GM19455 (cell line): Measurements from ENCODE around the gene DNAJC25.
"Not testable (repeated sequence)": the region's sequence is repeated elsewhere in the genome, so short reads cannot be mapped to it uniquely, and the experiment has no call there.

Experiments
- ATAC-seq: cut with Tn5 transposase; IDR thresholded peaks from one replicate; pipeline ENCODE4 v1.9.1; 2021; ENCODE audit not compliant: unreplicated experiment

The DNAJC25 gene

DNA sequence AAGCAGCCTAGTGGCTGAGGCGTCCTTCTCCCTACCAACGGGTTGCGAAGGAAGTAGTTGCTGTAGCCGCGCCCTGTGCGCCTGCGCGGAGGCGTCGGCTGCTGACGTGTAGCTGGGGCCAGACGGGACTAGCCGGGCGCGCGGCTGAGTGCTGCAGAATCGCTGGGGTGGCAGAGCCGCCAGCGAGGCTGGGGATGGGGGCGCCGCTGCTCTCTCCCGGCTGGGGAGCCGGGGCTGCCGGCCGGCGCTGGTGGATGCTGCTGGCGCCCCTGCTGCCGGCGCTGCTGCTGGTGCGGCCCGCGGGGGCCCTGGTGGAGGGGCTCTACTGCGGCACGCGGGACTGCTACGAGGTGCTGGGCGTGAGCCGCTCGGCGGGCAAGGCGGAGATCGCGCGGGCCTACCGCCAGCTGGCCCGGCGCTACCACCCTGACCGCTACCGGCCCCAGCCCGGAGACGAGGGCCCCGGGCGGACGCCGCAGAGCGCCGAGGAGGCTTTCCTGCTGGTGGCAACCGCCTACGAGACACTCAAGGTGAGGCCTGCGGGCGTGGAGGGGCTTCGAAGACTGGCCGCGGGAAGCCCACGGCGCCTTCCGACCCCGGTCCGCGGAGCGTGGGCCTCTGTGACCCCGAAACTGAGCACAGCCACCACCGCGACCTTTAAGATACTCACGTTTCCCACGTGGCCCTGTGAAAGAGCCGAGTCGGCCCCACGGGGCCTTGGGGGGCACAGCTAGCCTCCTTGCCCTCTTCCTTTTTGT lies at the start of gene DNAJC25:
Gene DNAJC25 (plus strand): TSS at position 121 of the 758 bp plus-strand sequence. CDS start 74 bp downstream, at position 195.
- peak; percentile 97 for ATAC-seq

DNA sequence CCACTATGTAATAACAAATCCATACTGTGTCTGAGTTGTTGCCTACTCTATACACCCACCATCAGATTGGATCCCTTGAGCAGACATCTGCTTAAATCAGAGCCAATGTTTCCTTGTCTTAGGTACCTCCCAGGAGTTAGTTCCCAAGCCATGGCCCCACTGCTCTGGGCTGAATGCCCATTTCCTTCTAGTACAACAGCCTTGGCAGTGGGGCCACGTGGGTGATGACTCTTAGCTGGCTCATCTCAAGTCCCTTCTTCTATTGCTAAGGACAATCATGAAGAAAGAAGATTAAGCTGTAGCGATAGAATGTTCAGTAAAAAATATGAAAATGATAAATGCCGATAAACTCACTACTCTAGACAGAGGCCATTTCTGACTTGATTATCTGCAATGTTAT lies 48.2 kb upstream of the DNAJC25 start:
- ATAC-seq = no peak

DNA sequence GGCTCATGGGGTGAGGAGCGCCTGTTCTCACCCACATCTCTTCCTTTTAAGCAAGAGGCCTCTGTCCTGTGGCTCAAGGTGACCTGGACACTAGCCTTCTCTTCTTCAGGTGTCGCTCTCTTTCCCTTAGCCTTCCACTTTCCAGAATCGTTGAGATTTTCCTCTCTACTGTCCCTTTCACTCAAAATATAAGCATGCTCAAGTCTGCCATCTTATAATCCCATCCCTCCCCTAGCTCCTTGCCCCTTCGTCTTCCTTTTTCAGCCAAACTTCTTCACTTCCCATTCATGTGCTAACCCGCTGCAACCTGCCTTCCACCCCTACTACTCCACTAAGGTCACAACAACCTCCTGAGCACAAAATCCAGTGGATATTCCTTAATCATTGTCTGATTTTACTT lies 44.8 kb upstream of the DNAJC25 start:
- no peak for ATAC-seq

DNA sequence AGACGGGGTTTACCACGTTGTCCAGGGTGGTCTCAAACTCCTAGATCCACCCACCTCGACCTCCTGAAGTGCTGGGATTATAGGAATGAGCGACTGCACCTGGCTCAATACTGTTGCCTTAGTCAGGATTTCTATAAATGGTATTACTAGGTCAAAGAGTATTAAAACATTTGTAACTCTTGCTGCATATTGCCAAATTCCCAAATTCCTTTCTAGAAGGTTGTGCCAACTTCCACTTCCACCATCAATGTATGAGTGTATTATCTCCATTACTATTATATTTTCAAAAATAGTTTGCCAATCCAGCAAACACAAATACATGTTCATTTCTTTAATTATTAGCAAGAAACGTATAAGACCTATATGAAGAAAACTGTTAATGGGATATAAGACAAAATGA lies 42.3 kb upstream of the DNAJC25 start:
- no peak for ATAC-seq

GRCh38 chr9:111597852-111598732 lies 33.0 kb upstream of the DNAJC25 start:
- peak; percentile 44 for ATAC-seq

DNA sequence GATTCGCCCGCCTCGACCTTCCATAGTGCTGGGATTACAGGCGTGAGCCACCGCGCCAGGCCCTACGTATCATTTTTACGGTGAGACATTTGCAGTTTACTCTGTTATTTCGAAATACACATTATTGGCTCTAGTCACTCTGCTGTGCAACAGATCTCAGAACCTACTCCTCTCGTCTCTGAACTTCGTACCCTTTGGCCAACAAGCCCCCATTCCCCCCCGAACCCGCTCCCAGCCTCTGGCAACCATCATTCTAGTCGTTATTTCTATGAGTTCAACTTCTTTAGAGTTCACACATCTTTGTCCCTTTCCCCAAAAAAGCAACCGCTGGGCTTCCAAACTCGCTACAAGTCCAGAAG lies 32.4 kb upstream of the DNAJC25 start:
- ATAC-seq = no peak

GRCh38 chr9:111599092-111599954 lies 31.8 kb upstream of the DNAJC25 start, which contains the start of gene PTGR1:
PTGR1 (minus strand) TSS chr9:111599647; CDS start chr9:111597422, 2,225 bp downstream.
- ATAC-seq = no peak

DNA sequence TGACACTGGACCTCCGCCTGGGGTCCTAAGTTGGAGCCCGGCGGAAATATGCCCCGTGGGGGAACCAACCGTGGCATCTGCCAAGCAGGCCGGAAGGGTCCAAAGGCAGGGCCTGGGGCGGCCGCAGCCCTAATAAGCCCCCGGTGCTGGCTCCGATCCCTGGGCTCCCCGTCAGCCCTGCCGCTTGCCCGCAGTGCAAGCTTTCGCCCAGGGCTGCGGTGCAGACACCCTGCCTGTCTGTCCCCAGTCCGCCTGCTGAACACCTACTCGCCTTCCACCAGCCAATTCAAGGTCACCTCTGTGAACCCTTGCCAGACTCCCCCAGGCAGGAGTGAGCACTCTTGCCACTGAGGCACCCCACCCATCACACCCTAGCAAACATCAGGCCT lies 31.2 kb upstream of the DNAJC25 start:
- no peak for ATAC-seq

DNA sequence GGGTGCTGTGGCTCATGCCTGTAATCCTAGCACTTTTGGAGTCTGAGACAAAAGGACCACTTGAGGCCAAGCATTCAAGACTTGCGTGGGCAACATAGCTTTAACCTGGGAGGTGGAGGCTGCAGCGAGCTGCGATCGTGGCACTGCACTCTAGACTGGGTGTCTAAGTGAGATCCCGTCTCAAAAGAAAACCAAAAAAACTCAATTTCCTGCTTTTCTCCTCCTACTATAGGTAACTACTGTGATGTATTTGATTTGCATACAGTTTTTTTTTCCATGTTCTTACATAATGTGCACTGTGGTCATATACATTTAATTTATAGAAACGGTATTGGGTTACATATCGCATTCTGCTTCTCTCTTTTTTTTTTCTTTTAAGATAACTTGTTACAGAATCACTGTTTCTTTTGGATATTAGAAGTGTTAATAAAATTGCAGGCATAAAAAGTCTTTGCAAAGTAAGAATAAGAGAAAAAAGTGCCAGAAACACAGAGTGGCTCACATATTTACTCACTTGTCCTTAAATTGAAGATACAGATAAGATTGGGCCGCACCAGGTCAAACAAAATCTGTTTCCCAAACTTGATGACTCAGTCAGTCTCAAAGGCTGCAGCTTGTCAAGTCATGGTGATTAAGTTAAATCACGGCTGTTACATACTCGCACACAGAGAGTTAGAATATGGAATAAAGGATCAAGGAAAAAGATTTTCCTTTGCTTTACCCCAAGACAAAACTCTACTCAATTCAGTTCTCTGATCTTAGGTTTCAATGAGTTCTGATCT lies 29.7 kb upstream of the DNAJC25 start:
- ATAC-seq = no peak

DNA sequence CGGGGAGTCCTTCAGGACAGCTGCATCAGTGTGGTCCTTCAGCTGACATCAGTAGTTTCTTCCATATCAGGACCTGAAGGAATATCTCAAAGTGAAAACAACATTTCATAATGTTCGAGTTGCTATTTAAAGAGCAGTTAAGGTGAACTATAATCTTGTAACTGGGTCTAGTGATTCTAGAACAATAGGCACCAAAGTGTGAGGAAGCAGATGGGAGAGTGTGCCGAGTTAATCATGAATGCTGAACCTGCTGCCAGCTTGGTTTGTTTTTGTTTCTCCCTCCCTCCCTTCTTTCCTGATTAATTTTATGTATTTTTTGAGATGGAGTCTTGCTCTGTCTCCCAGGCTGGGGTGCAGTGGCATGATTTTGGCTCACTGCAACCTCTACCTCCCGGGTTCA lies 28.1 kb upstream of the DNAJC25 start:
- no peak for ATAC-seq

GRCh38 chr9:111604054-111604615 lies 27.0 kb upstream of the DNAJC25 start:
- ATAC-seq = no peak

- no peak for ATAC-seq
Observed at GRCh38 chr9:111605041-111605559, 26.0 kb upstream of the DNAJC25 start.

- no peak for ATAC-seq
Observed at GRCh38 chr9:111610149-111610548, 21.0 kb upstream of the DNAJC25 start.

- no peak for ATAC-seq
Observed at GRCh38 chr9:111610845-111611244, 20.3 kb upstream of the DNAJC25 start.

GRCh38 chr9:111613436-111614040 lies 17.6 kb upstream of the DNAJC25 start:
- no peak for ATAC-seq

- ATAC-seq = no peak
Observed at GRCh38 chr9:111615928-111616327, 15.2 kb upstream of the DNAJC25 start.

DNA sequence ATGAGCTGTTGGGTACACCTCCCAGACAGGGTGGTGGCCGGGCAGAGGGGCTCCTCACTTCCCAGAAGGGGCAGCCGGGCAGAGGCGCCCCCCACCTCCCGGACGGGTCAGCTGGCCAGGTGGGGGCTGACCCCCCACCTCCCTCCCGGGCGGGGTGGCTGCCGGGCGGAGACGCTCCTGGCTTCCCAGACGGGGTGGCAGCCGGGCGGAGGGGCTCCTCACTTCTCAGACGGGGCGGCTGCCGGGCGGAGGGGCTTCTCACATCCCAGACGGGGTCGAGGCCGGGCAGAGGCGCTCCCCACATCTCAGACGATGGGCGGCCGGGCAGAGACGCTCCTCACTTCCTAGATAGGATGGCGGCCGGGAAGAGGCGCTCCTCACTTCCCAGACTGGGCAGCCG lies 13.8 kb upstream of the DNAJC25 start:
- ATAC-seq = not testable (repeated sequence)

- no peak for ATAC-seq
Observed at GRCh38 chr9:111621895-111622480, 9.1 kb upstream of the DNAJC25 start.

GRCh38 chr9:111622626-111623025 lies 8.5 kb upstream of the DNAJC25 start:
- no peak for ATAC-seq
